GM12874 (cell line): Measurements from ENCODE around the gene EMC8.

Experiments used
- TF ChIP-seq, protein P1 (sequence below): IDR thresholded peaks from 2 replicates; pipeline ENCODE4 v1.5.1; 2011; ENCODE audit warnings: low read depth, mild to moderate bottlenecking, control low read depth, low read length, moderate library complexity; ENCODE audit not compliant: insufficient read depth

The EMC8 gene

DNA sequence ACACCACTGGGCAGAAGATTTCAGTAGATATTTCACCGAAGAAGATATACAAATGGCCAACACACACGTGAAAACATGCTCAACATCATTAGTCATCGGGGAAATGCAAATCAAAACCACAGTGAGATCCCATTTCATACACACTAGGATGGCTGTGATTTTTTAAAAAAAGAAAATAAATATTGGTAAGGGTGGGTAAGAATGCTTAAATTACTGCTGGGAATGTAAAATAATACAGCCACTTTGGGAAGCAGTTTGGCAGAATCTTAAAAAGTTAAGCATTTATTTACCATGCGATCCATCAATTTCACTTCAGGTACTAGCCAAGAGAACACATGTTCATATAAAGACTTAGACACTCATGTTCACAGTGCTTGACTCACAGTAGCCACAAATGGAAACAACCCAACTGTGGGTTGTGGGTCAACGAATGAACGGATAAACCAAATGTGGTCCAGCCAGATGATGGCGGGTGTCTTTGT lies 42.0 kb downstream of the EMC8 start:
- TF ChIP-seq, protein P1, sequence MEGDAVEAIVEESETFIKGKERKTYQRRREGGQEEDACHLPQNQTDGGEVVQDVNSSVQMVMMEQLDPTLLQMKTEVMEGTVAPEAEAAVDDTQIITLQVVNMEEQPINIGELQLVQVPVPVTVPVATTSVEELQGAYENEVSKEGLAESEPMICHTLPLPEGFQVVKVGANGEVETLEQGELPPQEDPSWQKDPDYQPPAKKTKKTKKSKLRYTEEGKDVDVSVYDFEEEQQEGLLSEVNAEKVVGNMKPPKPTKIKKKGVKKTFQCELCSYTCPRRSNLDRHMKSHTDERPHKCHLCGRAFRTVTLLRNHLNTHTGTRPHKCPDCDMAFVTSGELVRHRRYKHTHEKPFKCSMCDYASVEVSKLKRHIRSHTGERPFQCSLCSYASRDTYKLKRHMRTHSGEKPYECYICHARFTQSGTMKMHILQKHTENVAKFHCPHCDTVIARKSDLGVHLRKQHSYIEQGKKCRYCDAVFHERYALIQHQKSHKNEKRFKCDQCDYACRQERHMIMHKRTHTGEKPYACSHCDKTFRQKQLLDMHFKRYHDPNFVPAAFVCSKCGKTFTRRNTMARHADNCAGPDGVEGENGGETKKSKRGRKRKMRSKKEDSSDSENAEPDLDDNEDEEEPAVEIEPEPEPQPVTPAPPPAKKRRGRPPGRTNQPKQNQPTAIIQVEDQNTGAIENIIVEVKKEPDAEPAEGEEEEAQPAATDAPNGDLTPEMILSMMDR, result no peak

DNA sequence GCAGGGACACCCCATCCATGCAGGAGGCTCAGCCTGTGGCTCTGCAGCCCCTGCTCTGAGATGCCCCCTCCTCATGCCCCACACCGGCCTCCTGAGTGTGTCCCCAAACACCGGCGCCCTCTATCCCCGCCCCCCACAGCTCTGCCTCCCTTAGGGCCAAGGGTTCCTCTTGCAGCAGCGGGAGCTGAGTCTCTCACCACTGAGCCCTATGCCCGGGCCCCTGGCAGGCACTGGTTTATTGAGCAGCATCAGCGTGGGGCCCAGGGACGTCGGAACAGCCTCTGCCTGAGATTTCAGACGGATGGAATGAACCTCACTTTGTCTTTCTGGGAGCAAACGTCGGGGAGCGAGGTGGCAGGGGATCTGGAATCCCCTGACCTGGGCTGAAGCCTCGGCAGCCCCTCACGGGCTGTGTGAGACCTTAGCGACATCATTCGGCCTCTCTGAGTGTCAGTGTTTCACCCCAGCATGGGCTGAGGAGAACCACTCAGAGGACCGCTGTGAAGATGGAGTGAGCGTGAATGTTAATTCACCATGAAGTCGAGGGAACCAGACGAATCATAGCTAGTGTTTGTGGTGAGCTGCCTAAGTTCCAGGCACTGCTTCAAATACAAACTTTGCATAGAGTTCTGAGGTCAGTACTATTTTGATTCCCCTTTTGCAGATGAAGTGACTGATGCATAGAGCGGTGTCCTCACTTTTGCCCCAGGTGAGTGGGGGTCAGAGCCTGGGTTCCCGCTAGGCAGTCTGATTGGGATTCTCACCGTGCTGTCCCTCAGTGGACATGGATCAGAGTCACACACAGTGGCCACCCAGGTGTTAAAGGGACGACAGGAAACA lies 43.2 kb downstream of the EMC8 start:
- TF ChIP-seq, protein P1, result no peak

DNA sequence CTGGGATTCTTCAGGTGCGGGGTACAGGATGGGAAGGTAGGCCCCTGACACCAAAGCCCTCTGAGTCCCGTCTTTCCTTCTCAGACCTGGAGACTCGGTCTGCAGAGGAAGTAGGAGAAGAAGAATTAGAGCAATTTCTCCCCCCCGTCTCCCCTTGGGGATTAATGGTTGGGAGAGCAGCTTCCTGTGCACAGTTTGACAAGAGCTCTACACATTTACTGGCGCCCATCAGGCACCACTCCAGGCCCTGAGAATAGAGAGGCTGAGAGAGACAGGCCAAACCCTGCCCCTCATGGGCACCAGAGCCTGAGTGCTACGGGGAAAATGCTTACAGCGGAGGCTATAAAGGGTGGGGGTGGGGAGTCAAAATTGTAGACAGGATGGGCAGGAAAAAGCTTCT lies 44.9 kb downstream of the EMC8 start:
- TF ChIP-seq, protein P1, result no peak

DNA sequence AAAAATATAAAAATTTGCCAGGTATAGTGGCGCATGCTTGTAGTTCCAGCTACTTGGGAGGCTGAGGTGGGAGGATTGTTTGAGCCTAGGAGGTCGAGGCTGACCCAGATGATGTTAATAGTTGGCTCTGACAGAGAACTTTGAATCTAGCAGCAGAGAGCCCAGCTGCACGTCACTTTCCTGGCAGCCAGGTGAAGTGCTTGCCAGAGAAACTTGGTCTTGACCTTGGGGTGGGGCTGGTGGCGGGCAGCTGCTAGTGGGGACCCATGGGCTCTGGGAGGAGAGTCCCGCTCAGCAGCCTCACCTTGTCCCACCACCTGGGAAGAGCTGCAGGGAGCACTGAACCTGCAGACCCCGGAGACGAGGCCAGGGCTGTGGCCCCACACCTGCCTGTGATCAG lies 45.4 kb downstream of the EMC8 start:
- TF ChIP-seq, protein P1, result no peak

DNA sequence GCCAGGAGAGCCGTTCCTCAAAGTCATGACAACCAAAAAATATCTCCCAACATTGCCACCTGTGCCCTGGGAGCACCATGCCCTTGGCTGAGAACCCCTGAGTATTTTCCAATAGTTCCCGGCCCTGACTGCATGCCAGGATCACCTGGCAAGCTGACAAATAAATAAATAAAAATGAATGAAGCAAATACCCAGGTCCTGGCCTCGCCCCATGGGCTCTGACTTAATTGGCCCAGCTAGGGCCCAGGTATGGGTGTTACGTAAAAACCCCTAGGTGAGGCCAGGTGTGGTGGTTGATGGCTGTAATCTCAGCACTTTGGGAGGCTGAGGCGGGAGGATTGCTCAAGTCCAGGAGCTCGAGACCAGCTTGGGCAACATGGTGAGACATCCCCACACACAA lies 45.8 kb downstream of the EMC8 start:
- TF ChIP-seq, protein P1, result no peak

DNA sequence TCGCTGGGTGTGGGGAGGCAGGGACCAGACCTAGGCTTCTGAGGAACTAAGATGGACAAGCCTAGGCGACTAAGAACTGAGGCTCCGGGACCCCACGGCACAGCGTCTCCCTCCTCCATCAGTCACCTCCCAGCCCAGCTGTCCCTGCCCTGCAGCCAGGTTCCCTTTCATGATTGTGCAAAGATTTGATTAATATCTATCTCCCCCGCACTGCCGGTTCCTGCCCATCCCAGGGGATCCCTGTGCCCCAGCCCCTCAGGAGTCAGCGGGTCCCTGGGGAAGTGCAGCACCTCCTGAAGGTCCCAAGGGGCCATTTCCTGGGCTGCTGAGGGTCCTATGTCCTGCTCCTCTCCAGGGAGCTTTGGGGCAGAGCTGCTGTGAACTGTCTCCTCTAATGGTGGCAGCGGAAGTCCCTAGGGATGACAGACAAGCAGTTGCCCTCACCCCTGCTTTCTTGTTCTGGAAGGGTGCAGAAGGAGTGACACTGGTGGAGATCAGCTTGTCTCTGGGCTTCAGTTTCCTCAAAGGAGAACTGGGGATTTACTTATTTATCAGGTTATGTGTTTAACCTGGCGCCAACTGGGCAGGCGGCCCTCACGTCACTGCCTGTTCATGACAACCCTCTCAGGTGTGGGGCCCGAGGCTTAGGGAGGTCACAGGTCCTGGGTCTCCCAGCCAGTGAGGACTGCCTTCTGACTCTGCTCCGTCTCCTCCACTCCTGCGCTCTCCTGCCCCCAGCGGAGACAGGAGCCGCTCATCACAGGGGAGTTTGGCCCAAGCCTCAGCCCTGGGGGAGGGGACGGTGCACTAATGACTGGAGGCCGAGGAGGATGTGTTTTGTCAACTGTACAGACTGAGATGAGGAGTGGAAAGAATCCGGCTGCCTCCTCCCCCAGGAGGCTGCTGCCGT lies 46.6 kb downstream of the EMC8 start:
- TF ChIP-seq, protein P1, result no peak
